ENCODE results near the gene DBF4. TPM values are rescaled to one million over a fixed set of nuclear protein-coding genes. Genes with fewer than 3 reads are reported as not detected.

Gene DBF4
- total and polyA plus RNA-seq, 2 of the 13 experiments (the other 11 are each of a cell fraction or from before 2014, with no cell fraction given) = 5.0 to 64.4 TPM

- TF ChIP-seq, protein P1, sequence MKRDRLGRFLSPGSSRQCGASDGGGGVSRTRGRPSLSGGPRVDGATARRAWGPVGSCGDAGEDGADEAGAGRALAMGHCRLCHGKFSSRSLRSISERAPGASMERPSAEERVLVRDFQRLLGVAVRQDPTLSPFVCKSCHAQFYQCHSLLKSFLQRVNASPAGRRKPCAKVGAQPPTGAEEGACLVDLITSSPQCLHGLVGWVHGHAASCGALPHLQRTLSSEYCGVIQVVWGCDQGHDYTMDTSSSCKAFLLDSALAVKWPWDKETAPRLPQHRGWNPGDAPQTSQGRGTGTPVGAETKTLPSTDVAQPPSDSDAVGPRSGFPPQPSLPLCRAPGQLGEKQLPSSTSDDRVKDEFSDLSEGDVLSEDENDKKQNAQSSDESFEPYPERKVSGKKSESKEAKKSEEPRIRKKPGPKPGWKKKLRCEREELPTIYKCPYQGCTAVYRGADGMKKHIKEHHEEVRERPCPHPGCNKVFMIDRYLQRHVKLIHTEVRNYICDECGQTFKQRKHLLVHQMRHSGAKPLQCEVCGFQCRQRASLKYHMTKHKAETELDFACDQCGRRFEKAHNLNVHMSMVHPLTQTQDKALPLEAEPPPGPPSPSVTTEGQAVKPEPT (CRISPR knock-in tag; IDR thresholded peaks at IDR 0.05; ENCODE audit: low read depth) = no peak
- TF ChIP-seq YEATS4 (CRISPR knock-in tag; IDR thresholded peaks at IDR 0.05; ENCODE audit: borderline replicate concordance) (peak; percentile 76; the same call in 1 of the 2 replicates), HNRNPH1 (optimal IDR thresholded peaks at IDR 0.05; ENCODE audit: low read depth, low read length) (no peak), GABPB1 (CRISPR knock-in tag; IDR thresholded peaks at IDR 0.05) (peak; percentile 80), HMG20B (CRISPR knock-in tag; conservative IDR thresholded peaks at IDR 0.05) (no peak), ELF4 (CRISPR knock-in tag; IDR thresholded peaks at IDR 0.05; ENCODE audit: borderline replicate concordance) (peak; percentile 20; the same call in 1 of the 2 replicates), THYN1 (CRISPR knock-in tag; IDR thresholded peaks at IDR 0.05; ENCODE audit: borderline replicate concordance, low read depth) (no peak), ATF2 (CRISPR knock-in tag; IDR thresholded peaks at IDR 0.05) (peak; percentile 27; the same call in 1 of the 2 replicates), CREB1 (IDR thresholded peaks at IDR 0.05) (peak; percentile 85; the same call in 1 of the 2 replicates), CREB1 (CRISPR knock-in tag; IDR thresholded peaks at IDR 0.05) (no peak), SOX5 (CRISPR knock-in tag; IDR thresholded peaks at IDR 0.05; ENCODE audit: borderline replicate concordance) (no peak), KLF9 (CRISPR knock-in tag; IDR thresholded peaks at IDR 0.05; ENCODE audit: low read depth) (no peak), ZSCAN12 (CRISPR knock-in tag; IDR thresholded peaks at IDR 0.05) (0 out of 2 replicates have a peak, but pooled peaks have one; percentile 26), NCOA1 (CRISPR knock-in tag; IDR thresholded peaks at IDR 0.05) (no peak), BRCA1 (CRISPR knock-in tag; IDR thresholded peaks at IDR 0.05) (0 out of 2 replicates have a peak, but pooled peaks have one; percentile 12), NFE2L1 (CRISPR knock-in tag; IDR thresholded peaks at IDR 0.05; ENCODE audit: borderline replicate concordance) (no peak), ZNF431 (CRISPR knock-in tag; IDR thresholded peaks at IDR 0.05; ENCODE audit: borderline replicate concordance, low read depth) (peak; percentile 98), ZNF274 (CRISPR knock-in tag; IDR thresholded peaks at IDR 0.05) (peak; percentile 58; the same call in 1 of the 2 replicates)
- TF ChIP-seq, protein P2, sequence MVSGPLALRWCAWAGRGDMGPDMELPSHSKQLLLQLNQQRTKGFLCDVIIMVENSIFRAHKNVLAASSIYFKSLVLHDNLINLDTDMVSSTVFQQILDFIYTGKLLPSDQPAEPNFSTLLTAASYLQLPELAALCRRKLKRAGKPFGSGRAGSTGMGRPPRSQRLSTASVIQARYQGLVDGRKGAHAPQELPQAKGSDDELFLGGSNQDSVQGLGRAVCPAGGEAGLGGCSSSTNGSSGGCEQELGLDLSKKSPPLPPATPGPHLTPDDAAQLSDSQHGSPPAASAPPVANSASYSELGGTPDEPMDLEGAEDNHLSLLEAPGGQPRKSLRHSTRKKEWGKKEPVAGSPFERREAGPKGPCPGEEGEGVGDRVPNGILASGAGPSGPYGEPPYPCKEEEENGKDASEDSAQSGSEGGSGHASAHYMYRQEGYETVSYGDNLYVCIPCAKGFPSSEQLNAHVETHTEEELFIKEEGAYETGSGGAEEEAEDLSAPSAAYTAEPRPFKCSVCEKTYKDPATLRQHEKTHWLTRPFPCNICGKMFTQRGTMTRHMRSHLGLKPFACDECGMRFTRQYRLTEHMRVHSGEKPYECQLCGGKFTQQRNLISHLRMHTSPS (CRISPR knock-in tag; IDR thresholded peaks at IDR 0.05; ENCODE audit: low read depth) = 0 out of 2 replicates have a peak, but pooled peaks have one; percentile 9
- TF ChIP-seq, protein P3, sequence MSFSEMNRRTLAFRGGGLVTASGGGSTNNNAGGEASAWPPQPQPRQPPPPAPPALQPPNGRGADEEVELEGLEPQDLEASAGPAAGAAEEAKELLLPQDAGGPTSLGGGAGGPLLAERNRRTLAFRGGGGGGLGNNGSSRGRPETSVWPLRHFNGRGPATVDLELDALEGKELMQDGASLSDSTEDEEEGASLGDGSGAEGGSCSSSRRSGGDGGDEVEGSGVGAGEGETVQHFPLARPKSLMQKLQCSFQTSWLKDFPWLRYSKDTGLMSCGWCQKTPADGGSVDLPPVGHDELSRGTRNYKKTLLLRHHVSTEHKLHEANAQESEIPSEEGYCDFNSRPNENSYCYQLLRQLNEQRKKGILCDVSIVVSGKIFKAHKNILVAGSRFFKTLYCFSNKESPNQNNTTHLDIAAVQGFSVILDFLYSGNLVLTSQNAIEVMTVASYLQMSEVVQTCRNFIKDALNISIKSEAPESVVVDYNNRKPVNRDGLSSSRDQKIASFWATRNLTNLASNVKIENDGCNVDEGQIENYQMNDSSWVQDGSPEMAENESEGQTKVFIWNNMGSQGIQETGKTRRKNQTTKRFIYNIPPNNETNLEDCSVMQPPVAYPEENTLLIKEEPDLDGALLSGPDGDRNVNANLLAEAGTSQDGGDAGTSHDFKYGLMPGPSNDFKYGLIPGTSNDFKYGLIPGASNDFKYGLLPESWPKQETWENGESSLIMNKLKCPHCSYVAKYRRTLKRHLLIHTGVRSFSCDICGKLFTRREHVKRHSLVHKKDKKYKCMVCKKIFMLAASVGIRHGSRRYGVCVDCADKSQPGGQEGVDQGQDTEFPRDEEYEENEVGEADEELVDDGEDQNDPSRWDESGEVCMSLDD (CRISPR knock-in tag; IDR thresholded peaks at IDR 0.05; ENCODE audit: borderline replicate concordance) = 0 out of 2 replicates have a peak, but pooled peaks have one; percentile 21
Measured at GRCh38 chr7:87876040-87876868, at the start of gene DBF4, which contains the start of gene SLC25A40 (continued).
